H9 (cell line): ENCODE measurements around the gene HAVCR1. TPM values are rescaled to one million over a fixed set of nuclear protein-coding genes. Genes with fewer than 3 reads are reported as not detected.

Experiments used
- DNase-seq: peaks from one replicate; pipeline ENCODE4 v3.0.0-alpha.2; 2017
- H2AFZ ChIP-seq: one replicate; pipeline ENCODE4 v1.6.1; 2013; ENCODE audit warnings: mild to moderate bottlenecking, low read length, control low read depth, moderate library complexity
- H2AK5ac ChIP-seq: 2 replicates; pipeline ENCODE4 v1.6.1; 2013; ENCODE audit warnings: low read length, control low read depth, mixed read lengths; ENCODE audit not compliant: insufficient read length
- H2BK120ac ChIP-seq: one replicate; pipeline ENCODE4 v1.6.1; 2013; ENCODE audit warnings: low read depth, mild to moderate bottlenecking, low read length, control low read depth, inconsistent platforms; ENCODE audit not compliant: poor library complexity, severe bottlenecking
- H2BK12ac ChIP-seq: 2 replicates; pipeline ENCODE4 v1.6.1; 2013; ENCODE audit warnings: low read length, control low read depth, mixed read lengths, low read depth; ENCODE audit not compliant: insufficient read length
- H2BK15ac ChIP-seq: 2 replicates; pipeline ENCODE4 v1.6.1; 2013; ENCODE audit warnings: low read depth, low read length, control low read depth
- H2BK20ac ChIP-seq: one replicate; pipeline ENCODE4 v1.6.1; 2013; ENCODE audit warnings: low read depth, mild to moderate bottlenecking, low read length, control low read depth, inconsistent platforms; ENCODE audit not compliant: poor library complexity, severe bottlenecking
- H2BK5ac ChIP-seq: 2 replicates; pipeline ENCODE4 v1.6.1; 2013; ENCODE audit warnings: low read length, control low read depth, mixed read lengths; ENCODE audit not compliant: insufficient read length
- H3K14ac ChIP-seq: 2 replicates; pipeline ENCODE4 v1.6.1; 2013; ENCODE audit warnings: low read length, control low read depth; ENCODE audit not compliant: insufficient read depth
- H3K18ac ChIP-seq: 2 replicates; pipeline ENCODE4 v1.6.1; 2013; ENCODE audit warnings: low read depth, mild to moderate bottlenecking, mixed read lengths, low read length, control low read depth; ENCODE audit not compliant: insufficient read length
- H3K23ac ChIP-seq: 2 replicates; pipeline ENCODE4 v1.6.1; 2013; ENCODE audit warnings: low read length, control low read depth, mixed read lengths, low read depth; ENCODE audit not compliant: insufficient read length
- H3K23me2 ChIP-seq: 2 replicates; pipeline ENCODE4 v1.6.1; 2013; ENCODE audit warnings: low read depth, mild to moderate bottlenecking, mixed read lengths, low read length, control low read depth; ENCODE audit not compliant: insufficient read length, poor library complexity, severe bottlenecking
- H3K27ac ChIP-seq: 2 replicates; pipeline ENCODE4 v1.5.1; 2013; ENCODE audit warnings: low read length, control low read depth, mixed read lengths, low read depth; ENCODE audit not compliant: insufficient read length
- H3K27me3 ChIP-seq: 2 replicates; pipeline ENCODE4 v1.6.1; 2013; ENCODE audit warnings: low read length, control low read depth, inconsistent platforms; ENCODE audit not compliant: insufficient read depth
- H3K4ac ChIP-seq: 2 replicates; pipeline ENCODE4 v1.6.1; 2013; ENCODE audit warnings: low read depth, mild to moderate bottlenecking, control low read depth, inconsistent platforms, low read length, moderate library complexity
- H3K4me1 ChIP-seq: 2 replicates; pipeline ENCODE4 v1.6.1; 2013; ENCODE audit warnings: low read length, control low read depth, inconsistent platforms; ENCODE audit not compliant: insufficient read depth
- H3K4me2 ChIP-seq: 2 replicates; pipeline ENCODE4 v1.6.1; 2013; ENCODE audit warnings: low read length, control low read depth, mixed read lengths; ENCODE audit not compliant: insufficient read length, insufficient read depth
- H3K56ac ChIP-seq: 2 replicates; pipeline ENCODE4 v1.6.1; 2013; ENCODE audit warnings: low read depth, mild to moderate bottlenecking, mixed read lengths, low read length, control low read depth; ENCODE audit not compliant: insufficient read length
- H3K79me1 ChIP-seq: 2 replicates; pipeline ENCODE4 v1.6.1; 2013; ENCODE audit warnings: low read depth, mild to moderate bottlenecking, moderate library complexity, low read length, control low read depth, inconsistent platforms; ENCODE audit not compliant: insufficient read depth, poor library complexity, severe bottlenecking
- H3K79me2 ChIP-seq: 2 replicates; pipeline ENCODE4 v1.6.1; 2013; ENCODE audit warnings: low read length, control low read depth, inconsistent platforms; ENCODE audit not compliant: insufficient read depth
- H3K9ac ChIP-seq: 2 replicates; pipeline ENCODE4 v1.6.1; 2013; ENCODE audit warnings: low read length, control low read depth, mixed read lengths; ENCODE audit not compliant: insufficient read length; ENCODE audit errors: extremely low read depth
- H3K9me3 ChIP-seq: one replicate; pipeline ENCODE4 v1.6.1; 2013; ENCODE audit warnings: low read depth, low read length, inconsistent platforms; ENCODE audit not compliant: control insufficient read depth
- H3T11ph ChIP-seq: one replicate; pipeline ENCODE4 v1.6.1; 2013; ENCODE audit warnings: mild to moderate bottlenecking, low read length, control low read depth, inconsistent platforms
- H4K20me1 ChIP-seq: one replicate; pipeline ENCODE4 v1.6.1; 2013; ENCODE audit not compliant: control insufficient read depth, insufficient read length, insufficient read depth
- H4K5ac ChIP-seq: 2 replicates; pipeline ENCODE4 v1.6.1; 2013; ENCODE audit warnings: low read depth, mild to moderate bottlenecking, mixed read lengths, low read length, control low read depth; ENCODE audit not compliant: insufficient read length
- H4K8ac ChIP-seq: replicated peaks from 2 replicates; pipeline ENCODE4 v1.6.1; 2013; ENCODE audit warnings: low read length, control low read depth, mixed read lengths, low read depth; ENCODE audit not compliant: insufficient read length
- H4K91ac ChIP-seq: 2 replicates; pipeline ENCODE4 v1.6.1; 2013; ENCODE audit warnings: low read depth, mild to moderate bottlenecking, moderate library complexity, mixed read lengths, low read length, control low read depth; ENCODE audit not compliant: insufficient read length
- H3K27ac Mint-ChIP-seq, 3 experiments: 2 replicates in 2 of 3; 3 replicates in 1 of 3; pipeline ENCODE4 v1.8.0; 2020 to 2021; ENCODE audit warnings: mixed read lengths in 3 of 3, mild to moderate bottlenecking in 1 of 3, moderate library complexity in 1 of 3
- H3K27me3 Mint-ChIP-seq: 2 replicates; pipeline ENCODE4 v1.8.0; 2021; ENCODE audit warnings: low read depth, mild to moderate bottlenecking, moderate library complexity, mixed read lengths
- H3K36me3 Mint-ChIP-seq, 3 experiments: 2 replicates in 2 of 3; 3 replicates in 1 of 3; pipeline ENCODE4 v1.8.0; 2020 to 2021; ENCODE audit warnings: low read depth in 3 of 3, mixed read lengths in 3 of 3; ENCODE audit not compliant: insufficient read depth in 1 of 3
- H3K4me1 Mint-ChIP-seq, 2 experiments: 2 replicates each; pipeline ENCODE4 v1.8.0; 2020; ENCODE audit warnings: mixed read lengths in 2 of 2
- H3K4me3 Mint-ChIP-seq, 2 experiments: 2 replicates in 1 of 2; 3 replicates in 1 of 2; pipeline ENCODE4 v1.8.0; 2020 to 2021; ENCODE audit warnings: mild to moderate bottlenecking in 2 of 2, mixed read lengths in 2 of 2, moderate library complexity in 1 of 2
- H3K9me3 Mint-ChIP-seq, 2 experiments: 2 replicates in 1 of 2; 3 replicates in 1 of 2; pipeline ENCODE4 v1.8.0; 2020; ENCODE audit warnings: mild to moderate bottlenecking in 2 of 2, mixed read lengths in 2 of 2, moderate library complexity in 1 of 2
- total RNA-seq: library from RNA; stranded (reverse); gene quantifications from 2 replicates; pipeline ENCODE4 v1.2.1, GENCODE V29; 2021
- TF ChIP-seq, protein P1 (sequence below): fragments of 200-600 bp; sonication (generic); conservative IDR thresholded peaks from 3 replicates; pipeline ENCODE4 v1.8.0; 2021; ENCODE audit warnings: antibody characterized with exemption, mild to moderate bottlenecking

The HAVCR1 gene
- total RNA-seq, 1 experiment from 2014 or later = not detected

GRCh38 chr5:157004893-157005551, 53.9 kb downstream of the HAVCR1 start:
- Histone ChIP-seq H3T11ph (no peak overlapping the region), H2BK120ac (no peak overlapping the region), H4K5ac (no peak overlapping the region), H3K27me3 (no peaks in the 10 kb centered on the region), H3K4me1 (no peaks in the 10 kb centered on the region), H2BK20ac (no peak overlapping the region), H3K56ac (no peak overlapping the region), H2BK12ac (no peak overlapping the region), H3K9ac (no peak overlapping the region), H2AK5ac (no peak overlapping the region), H3K79me1 (no peaks in the 10 kb centered on the region), H3K4ac (no peak overlapping the region), H4K91ac (no peak overlapping the region), H2BK5ac (no peak overlapping the region), H3K18ac (no peak overlapping the region), H3K79me2 (no peaks in the 10 kb centered on the region), H2AFZ (no peak overlapping the region), H3K23ac (no peak overlapping the region), H2BK15ac (no peak overlapping the region), H3K9me3 (no peaks in the 10 kb centered on the region), H3K4me2 (no peak overlapping the region), H3K23me2 (no peaks in the 10 kb centered on the region), H3K27ac (no peak overlapping the region), H4K20me1 (no peaks in the 10 kb centered on the region), H4K8ac (no peak overlapping the region), H3K14ac (no peak overlapping the region)
- Mint-ChIP-seq H3K27me3 (no peaks in the 10 kb centered on the region), H3K9me3 (peaks cover 13 to 31% of the 10 kb centered on the region in 2 experiments; a peak in 4 of 5 replicates), H3K36me3 (peaks cover 2 to 6% (median 5%) of the 10 kb centered on the region in 3 experiments; a peak in 2 of 7 replicates), H3K4me3 (no peak overlapping the region), H3K27ac (no peak overlapping the region), H3K4me1 (no peaks in the 10 kb centered on the region)
- TF ChIP-seq, protein P1, sequence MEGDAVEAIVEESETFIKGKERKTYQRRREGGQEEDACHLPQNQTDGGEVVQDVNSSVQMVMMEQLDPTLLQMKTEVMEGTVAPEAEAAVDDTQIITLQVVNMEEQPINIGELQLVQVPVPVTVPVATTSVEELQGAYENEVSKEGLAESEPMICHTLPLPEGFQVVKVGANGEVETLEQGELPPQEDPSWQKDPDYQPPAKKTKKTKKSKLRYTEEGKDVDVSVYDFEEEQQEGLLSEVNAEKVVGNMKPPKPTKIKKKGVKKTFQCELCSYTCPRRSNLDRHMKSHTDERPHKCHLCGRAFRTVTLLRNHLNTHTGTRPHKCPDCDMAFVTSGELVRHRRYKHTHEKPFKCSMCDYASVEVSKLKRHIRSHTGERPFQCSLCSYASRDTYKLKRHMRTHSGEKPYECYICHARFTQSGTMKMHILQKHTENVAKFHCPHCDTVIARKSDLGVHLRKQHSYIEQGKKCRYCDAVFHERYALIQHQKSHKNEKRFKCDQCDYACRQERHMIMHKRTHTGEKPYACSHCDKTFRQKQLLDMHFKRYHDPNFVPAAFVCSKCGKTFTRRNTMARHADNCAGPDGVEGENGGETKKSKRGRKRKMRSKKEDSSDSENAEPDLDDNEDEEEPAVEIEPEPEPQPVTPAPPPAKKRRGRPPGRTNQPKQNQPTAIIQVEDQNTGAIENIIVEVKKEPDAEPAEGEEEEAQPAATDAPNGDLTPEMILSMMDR = no peak
- DNase-seq = no peak
